Prostate gland (tissue), 2 donors: Measurements from ENCODE around the gene TF. TPM values are rescaled to one million over a fixed set of nuclear protein-coding genes. Genes with fewer than 3 reads are reported as not detected.

Source experiments
- DNase-seq: peaks from one replicate; pipeline ENCODE4 v3.0.0-alpha.2; 2019; ENCODE audit warnings: low spot score
- H3K27ac ChIP-seq, 2 donors: fragments of 200-600 bp; sonication (generic); 2 replicates each; pipeline ENCODE4 v1.5.1; 2017 to 2019
- H3K27me3 ChIP-seq: fragments of 200-600 bp; sonication (generic); replicated peaks from 2 replicates; pipeline ENCODE4 v1.5.1; 2019; ENCODE audit not compliant: insufficient read depth
- H3K36me3 ChIP-seq, 2 donors: fragments of 200-600 bp; sonication (generic); 1 replicate in 1 of 2; 2 replicates in 1 of 2; pipeline versions ENCODE4 v1.5.1 to v1.8.1; 2017 to 2019
- H3K4me1 ChIP-seq: fragments of 200-600 bp; sonication (generic); replicated peaks from 2 replicates; pipeline ENCODE4 v1.5.1; 2019
- H3K4me3 ChIP-seq, 2 donors: fragments of 200-600 bp; sonication (generic); 2 replicates each; pipeline ENCODE4 v1.5.1; 2017 to 2019
- H3K9me3 ChIP-seq: fragments of 200-600 bp; sonication (generic); 2 replicates; pipeline ENCODE4 v1.5.1; 2017
- CTCF ChIP-seq, 4 experiments: fragments of 200-600 bp in 2 of 4; fragments of 450-650 bp in 2 of 4; sonication (generic) in 2 of 4; IDR thresholded peaks; 1 replicate in 3 of 4; 2 replicates in 1 of 4; pipeline ENCODE4 v1.5.1; 2016 to 2019; ENCODE audit warnings: antibody characterized with exemption in 4 of 4, mild to moderate bottlenecking in 2 of 4, moderate library complexity in 2 of 4
- POLR2A ChIP-seq: fragments of 450-650 bp; IDR thresholded peaks from one replicate; pipeline ENCODE4 v1.6.1; 2016; ENCODE audit warnings: antibody characterized with exemption, mild to moderate bottlenecking
- POLR2AphosphoS5 ChIP-seq: sonication (generic); formaldehyde crosslinking; IDR thresholded peaks from one replicate; pipeline ENCODE4 v1.6.1; 2017; ENCODE audit warnings: antibody characterized with exemption
- WGBS: methylation state at CpG from one replicate; pipeline ENCODE4 v1.1.5; 2018; 5-methylcytosine and 5-hydroxymethylcytosine counted together
- intact Hi-C: fragments of 100-400 bp; cut with DNase I; formaldehyde crosslinking; loops from one replicate; pipeline ENCODE4 v1.14.2; 2022
- total RNA-seq, 2 donors: library from RNA; depleted of rRNA; stranded (reverse); fragments of >200 nt; gene quantifications; one replicate each; pipeline ENCODE4 v1.1.0, GENCODE V29; 2016

Gene TF
- total RNA-seq, 2 donors from 2014 or later: 15.1 to 57.9 TPM

GRCh38 chr3:133833880-133834620, 87.9 kb downstream of the TF start:
- H3K4me3 ChIP-seq: no peak overlapping the region
- 84% methylated on average over 13 of the region's 13 CpGs for WGBS
- no peaks in the 10 kb centered on the region for H3K4me1 ChIP-seq
- intact Hi-C loops: no loop called here
- no peaks in the 10 kb centered on the region for H3K36me3 ChIP-seq
- H3K9me3 ChIP-seq: no peaks in the 10 kb centered on the region
- no peak overlapping the region for H3K27ac ChIP-seq
- TF ChIP-seq POLR2AphosphoS5 (no peak), CTCF (IDR thresholded peaks at IDR 0.05) (no peak), POLR2A (no peak)
- H3K27me3 ChIP-seq: no peaks in the 10 kb centered on the region
- DNase-seq: no peak

- intact Hi-C loops: no loop called here
- Histone ChIP-seq H3K36me3 (no peaks in the 10 kb centered on the region), H3K27ac (no peak overlapping the region), H3K4me1 (no peaks in the 10 kb centered on the region), H3K27me3 (no peaks in the 10 kb centered on the region), H3K4me3 (no peak overlapping the region), H3K9me3 (no peaks in the 10 kb centered on the region)
- no peak for DNase-seq
- TF ChIP-seq CTCF (IDR thresholded peaks at IDR 0.05) (no peak), POLR2AphosphoS5 (no peak), POLR2A (no peak)
- WGBS: 92% methylated on average over 14 of the region's 14 CpGs
These were observed 88.6 kb downstream of the TF start for GRCh38 chr3:133834621-133835417.

DNA sequence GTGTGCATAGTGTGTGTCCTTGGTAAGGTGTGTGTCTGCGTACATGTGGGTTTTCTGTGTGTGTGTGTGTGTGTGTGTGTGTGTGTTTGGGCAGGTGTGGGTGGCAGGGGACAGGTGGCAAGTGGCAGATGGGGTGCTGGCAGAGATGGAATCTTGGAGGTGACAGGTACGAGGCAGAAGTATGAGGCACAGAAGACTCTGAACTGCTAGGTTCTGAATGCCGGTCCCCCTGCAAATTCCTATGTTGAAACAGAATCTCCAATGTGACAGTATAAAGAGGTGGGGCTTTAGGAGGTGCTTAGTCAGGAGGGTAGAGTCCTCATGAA, 89.2 kb downstream of the TF start:
- no peak overlapping the region for H3K4me3 ChIP-seq
- H3K36me3 ChIP-seq: no peaks in the 10 kb centered on the region
- no peak overlapping the region for H3K27ac ChIP-seq
- TF ChIP-seq POLR2AphosphoS5: no peak
- no peak for TF ChIP-seq CTCF (IDR thresholded peaks at IDR 0.05)
- TF ChIP-seq POLR2A: no peak
- H3K9me3 ChIP-seq: no peaks in the 10 kb centered on the region
- no peaks in the 10 kb centered on the region for H3K27me3 ChIP-seq
- no peak for DNase-seq
- intact Hi-C loops: no loop called here
- H3K4me1 ChIP-seq: no peaks in the 10 kb centered on the region
- 86% methylated on average over 3 of the region's 3 CpGs for WGBS

- Histone ChIP-seq H3K9me3 (no peaks in the 10 kb centered on the region), H3K27ac (no peak overlapping the region), H3K27me3 (no peaks in the 10 kb centered on the region), H3K4me3 (no peak overlapping the region), H3K36me3 (no peaks in the 10 kb centered on the region), H3K4me1 (no peaks in the 10 kb centered on the region)
- TF ChIP-seq POLR2AphosphoS5: no peak
- TF ChIP-seq CTCF (IDR thresholded peaks at IDR 0.05): no peak
- TF ChIP-seq POLR2A: no peak
- intact Hi-C loops: no loop called here
- DNase-seq: no peak
- 98% methylated on average over 4 of the region's 4 CpGs for WGBS
These were observed 89.8 kb downstream of the TF start for GRCh38 chr3:133835961-133836360.
